Chondrocyte (in vitro differentiated cells): Measurements from ENCODE around the gene SLC13A3. TPM values are rescaled to one million over a fixed set of nuclear protein-coding genes. Genes with fewer than 3 reads are reported as not detected.

Experiments used
- DNase-seq: peaks from one replicate; pipeline ENCODE4 v3.0.0; 2021; ENCODE audit warnings: mixed read lengths, low spot score
- H3K27ac Mint-ChIP-seq: one replicate; pipeline ENCODE4 v1.8.0; 2021; ENCODE audit warnings: mild to moderate bottlenecking, moderate library complexity, mixed read lengths; ENCODE audit not compliant: unreplicated experiment
- H3K27me3 Mint-ChIP-seq: 2 replicates; pipeline ENCODE4 v1.8.0; 2021; ENCODE audit warnings: low read depth, mixed read lengths
- H3K36me3 Mint-ChIP-seq: 2 replicates; pipeline ENCODE4 v1.8.0; 2021; ENCODE audit warnings: low read depth, mixed read lengths
- H3K4me1 Mint-ChIP-seq: 2 replicates; pipeline ENCODE4 v1.8.0; 2021; ENCODE audit warnings: low read depth, mild to moderate bottlenecking, mixed read lengths
- H3K4me3 Mint-ChIP-seq: one replicate; pipeline ENCODE4 v1.8.0; 2021; ENCODE audit warnings: mild to moderate bottlenecking, moderate library complexity, mixed read lengths; ENCODE audit not compliant: unreplicated experiment
- H3K9me3 Mint-ChIP-seq: 2 replicates; pipeline ENCODE4 v1.8.0; 2021; ENCODE audit warnings: low read depth, mixed read lengths
- total RNA-seq: library from RNA; stranded (reverse); gene quantifications from 3 replicates; pipeline ENCODE4 v1.2.1, GENCODE V29; 2021
- TF ChIP-seq, protein P1 (sequence below): fragments of 200-600 bp; sonication (generic); IDR thresholded peaks from 2 replicates; pipeline ENCODE4 v1.5.0; 2021; ENCODE audit warnings: antibody characterized with exemption, mild to moderate bottlenecking, moderate library complexity

Gene SLC13A3
- total RNA-seq, 1 donor from 2014 or later = 2.5 TPM

DNA sequence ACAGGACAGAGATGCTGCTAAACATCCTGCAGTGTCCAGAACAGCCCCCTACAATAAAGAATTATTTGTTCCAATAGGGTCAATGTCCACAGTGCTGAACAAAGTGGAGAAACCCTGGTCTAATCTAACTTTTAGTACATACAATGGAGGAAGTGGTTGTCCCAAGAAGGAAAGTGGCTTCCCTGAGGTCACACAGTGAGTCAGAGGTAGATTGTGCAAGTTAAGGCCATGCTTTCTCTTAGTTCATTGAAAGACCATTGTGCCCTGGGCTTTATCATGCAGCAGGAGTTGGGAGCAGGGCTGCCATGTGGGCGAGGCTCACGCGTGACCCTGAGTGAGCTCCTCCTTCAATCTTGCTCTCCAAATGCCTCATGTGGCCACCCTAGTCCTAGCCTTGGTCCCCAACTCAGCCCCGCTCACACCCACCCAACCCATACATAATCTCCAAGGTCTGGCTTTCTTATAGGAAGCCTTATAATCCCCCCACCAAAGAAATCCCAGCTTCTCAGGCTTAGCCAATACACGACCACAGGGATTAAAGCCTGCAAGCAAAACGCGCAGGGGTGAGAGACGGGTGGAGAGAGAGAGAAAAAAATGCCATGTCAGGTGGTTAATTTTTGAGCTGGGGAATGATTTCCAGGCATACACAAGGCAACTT lies 19.9 kb downstream of the SLC13A3 start:
- TF ChIP-seq, protein P1, sequence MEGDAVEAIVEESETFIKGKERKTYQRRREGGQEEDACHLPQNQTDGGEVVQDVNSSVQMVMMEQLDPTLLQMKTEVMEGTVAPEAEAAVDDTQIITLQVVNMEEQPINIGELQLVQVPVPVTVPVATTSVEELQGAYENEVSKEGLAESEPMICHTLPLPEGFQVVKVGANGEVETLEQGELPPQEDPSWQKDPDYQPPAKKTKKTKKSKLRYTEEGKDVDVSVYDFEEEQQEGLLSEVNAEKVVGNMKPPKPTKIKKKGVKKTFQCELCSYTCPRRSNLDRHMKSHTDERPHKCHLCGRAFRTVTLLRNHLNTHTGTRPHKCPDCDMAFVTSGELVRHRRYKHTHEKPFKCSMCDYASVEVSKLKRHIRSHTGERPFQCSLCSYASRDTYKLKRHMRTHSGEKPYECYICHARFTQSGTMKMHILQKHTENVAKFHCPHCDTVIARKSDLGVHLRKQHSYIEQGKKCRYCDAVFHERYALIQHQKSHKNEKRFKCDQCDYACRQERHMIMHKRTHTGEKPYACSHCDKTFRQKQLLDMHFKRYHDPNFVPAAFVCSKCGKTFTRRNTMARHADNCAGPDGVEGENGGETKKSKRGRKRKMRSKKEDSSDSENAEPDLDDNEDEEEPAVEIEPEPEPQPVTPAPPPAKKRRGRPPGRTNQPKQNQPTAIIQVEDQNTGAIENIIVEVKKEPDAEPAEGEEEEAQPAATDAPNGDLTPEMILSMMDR = no peak
- no peaks in the 10 kb centered on the region for H3K4me1 Mint-ChIP-seq
- no peak for DNase-seq
- peaks cover 6% of the 10 kb centered on the region for H3K36me3 Mint-ChIP-seq
- no peaks in the 10 kb centered on the region for H3K27me3 Mint-ChIP-seq
- H3K4me3 Mint-ChIP-seq = no peak overlapping the region
- no peak overlapping the region for H3K27ac Mint-ChIP-seq
- H3K9me3 Mint-ChIP-seq = peaks cover 17% of the 10 kb centered on the region

DNA sequence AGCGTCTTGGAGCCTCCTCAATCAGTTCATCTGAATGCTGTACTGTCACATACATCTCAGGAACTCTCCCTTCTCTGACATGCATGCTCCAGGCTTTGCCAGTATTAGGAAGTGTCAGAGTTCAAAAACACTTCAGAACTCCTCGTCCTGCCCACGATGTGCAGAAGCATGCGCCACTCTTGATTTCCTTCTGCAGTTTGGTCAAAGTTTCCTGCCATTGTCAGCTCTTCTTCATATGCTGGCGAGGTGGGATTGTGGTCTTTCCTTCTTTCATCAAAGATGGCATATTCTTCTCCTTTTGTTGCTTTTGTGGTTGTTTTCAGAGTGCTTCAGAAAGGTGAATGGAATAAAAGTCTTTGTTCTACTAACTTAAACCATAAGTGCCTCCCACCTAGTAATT lies 21.0 kb downstream of the SLC13A3 start:
- Mint-ChIP-seq H3K36me3 (peaks cover 6% of the 10 kb centered on the region), H3K4me1 (no peaks in the 10 kb centered on the region), H3K27me3 (no peaks in the 10 kb centered on the region), H3K9me3 (peaks cover 17% of the 10 kb centered on the region), H3K27ac (no peak overlapping the region), H3K4me3 (no peak overlapping the region)
- no peak for DNase-seq
- TF ChIP-seq, protein P1 = no peak

GRCh38 chr20:46629341-46629740 lies 21.9 kb downstream of the SLC13A3 start:
- Mint-ChIP-seq H3K36me3 (peaks cover 6% of the 10 kb centered on the region), H3K27ac (no peak overlapping the region), H3K4me1 (no peaks in the 10 kb centered on the region), H3K27me3 (no peaks in the 10 kb centered on the region), H3K9me3 (peaks cover 17% of the 10 kb centered on the region), H3K4me3 (no peak overlapping the region)
- no peak for DNase-seq
- TF ChIP-seq, protein P1 = no peak

DNA sequence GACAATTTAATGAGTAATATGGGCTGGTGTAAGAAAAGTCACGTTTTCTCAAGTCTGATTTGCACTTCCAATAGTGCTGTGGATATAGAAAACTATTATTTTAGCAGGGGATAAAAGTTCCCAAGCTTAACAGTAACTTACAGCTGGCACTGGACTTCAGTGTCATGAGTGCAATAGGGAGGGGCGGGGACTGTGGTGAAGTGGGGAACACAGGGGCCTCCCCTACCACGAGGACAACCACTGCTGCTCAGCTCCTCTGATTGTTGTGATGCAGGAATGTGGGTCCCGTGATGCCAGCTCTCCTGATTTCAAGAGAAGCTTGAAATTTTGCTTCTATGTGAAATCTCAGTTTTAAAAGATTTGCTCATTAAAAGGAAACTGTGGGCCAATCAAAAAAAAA lies 24.0 kb downstream of the SLC13A3 start:
- Mint-ChIP-seq H3K36me3 (peaks cover 7% of the 10 kb centered on the region), H3K27me3 (no peaks in the 10 kb centered on the region), H3K4me3 (no peak overlapping the region), H3K9me3 (peaks cover 23% of the 10 kb centered on the region), H3K4me1 (no peaks in the 10 kb centered on the region), H3K27ac (no peak overlapping the region)
- TF ChIP-seq, protein P1 = no peak
- DNase-seq = no peak

- DNase-seq = no peak
- TF ChIP-seq, protein P1 = no peak
- H3K27ac Mint-ChIP-seq = no peak overlapping the region
- H3K9me3 Mint-ChIP-seq = peaks cover 23% of the 10 kb centered on the region
- no peaks in the 10 kb centered on the region for H3K27me3 Mint-ChIP-seq
- peaks cover 7% of the 10 kb centered on the region for H3K36me3 Mint-ChIP-seq
- peaks cover 4% of the 10 kb centered on the region for H3K4me1 Mint-ChIP-seq
- H3K4me3 Mint-ChIP-seq = no peak overlapping the region
These were observed 24.5 kb downstream of the SLC13A3 start for GRCh38 chr20:46626758-46627157.
